Transverse colon (tissue), 4 donors: ENCODE measurements around the gene STXBP2. TPM values are rescaled to one million over a fixed set of nuclear protein-coding genes. Genes with fewer than 3 reads are reported as not detected.

Experiments used
- DNase-seq: peaks from one replicate; pipeline ENCODE4 v3.0.0-alpha.2; 2019
- H3K27ac ChIP-seq, 4 donors: fragments of 200-600 bp; sonication (generic); 2 replicates each; pipeline ENCODE4 v1.5.1; 2016 to 2018; ENCODE audit warnings: inconsistent platforms in 4 of 4
- H3K27me3 ChIP-seq: fragments of 200-600 bp; sonication (generic); 2 replicates; pipeline ENCODE4 v1.5.1; 2017; ENCODE audit warnings: inconsistent platforms
- H3K36me3 ChIP-seq, 4 donors: fragments of 200-600 bp; sonication (generic); 2 replicates each; pipeline ENCODE4 v1.5.1; 2017 to 2019; ENCODE audit warnings: inconsistent platforms in 4 of 4
- H3K4me1 ChIP-seq, 4 donors: fragments of 200-600 bp; sonication (generic); 2 replicates each; pipeline ENCODE4 v1.5.1; 2017 to 2020; ENCODE audit warnings: inconsistent platforms in 4 of 4
- H3K4me3 ChIP-seq, 4 donors: fragments of 200-600 bp; sonication (generic); 1 replicate in 1 of 4; 2 replicates in 3 of 4; pipeline versions ENCODE4 v1.5.1 to v1.6.1; 2017 to 2019; ENCODE audit warnings: inconsistent platforms in 4 of 4
- H3K9me3 ChIP-seq, 2 donors: fragments of 200-600 bp; sonication (generic); 2 replicates each; pipeline ENCODE4 v1.5.1; 2017 to 2019; ENCODE audit warnings: inconsistent platforms in 2 of 2
- EP300 ChIP-seq: sonication (generic); formaldehyde crosslinking; IDR thresholded peaks from one replicate; pipeline ENCODE4 v1.6.1; 2017; ENCODE audit warnings: antibody characterized with exemption, low read depth
- POLR2A ChIP-seq: fragments of 450-650 bp; IDR thresholded peaks from one replicate; pipeline ENCODE4 v1.6.1; 2016; ENCODE audit warnings: antibody characterized with exemption, mild to moderate bottlenecking, moderate library complexity
- POLR2AphosphoS5 ChIP-seq, 3 donors: sonication (generic); formaldehyde crosslinking; IDR thresholded peaks; one replicate each; pipeline ENCODE4 v1.6.1; 2016; ENCODE audit warnings: antibody characterized with exemption in 3 of 3
- WGBS, 2 donors: methylation state at CpG; one replicate each; pipeline ENCODE4 v1.1.5; 2018; ENCODE audit warnings: low coverage in 1 of 2; 5-methylcytosine and 5-hydroxymethylcytosine counted together
- in situ Hi-C, 4 donors: fragments of 200-750 bp; cut with MboI; loops; one replicate each; pipeline versions ENCODE4 v1.15.0 to v1.15.1; 2017; ENCODE audit warnings: low sequenced_read_pairs in 3 of 4, low pct_ligation_motif_present in 1 of 4, low pct_unique_long_range_greater_than_20kb in 1 of 4
- intact Hi-C: fragments of 100-400 bp; cut with DNase I; formaldehyde crosslinking; loops from one replicate; pipeline ENCODE4 v1.15.1; 2023; ENCODE audit warnings: low total_unique reads
- total RNA-seq, 4 donors: library from RNA; depleted of rRNA; stranded (reverse); fragments of >200 nt; gene quantifications; one replicate each; pipeline ENCODE4 v1.1.0, GENCODE V29; 2016
- TF ChIP-seq, protein P1 (sequence below), 5 experiments: fragments of 200-600 bp in 3 of 5; fragments of 450-650 bp in 2 of 5; sonication (generic) in 3 of 5; IDR thresholded peaks; 1 replicate in 2 of 5; 2 replicates in 3 of 5; pipeline ENCODE4 v1.5.1; 2016 to 2017; ENCODE audit warnings: antibody characterized with exemption in 5 of 5, inconsistent platforms in 3 of 5, mild to moderate bottlenecking in 2 of 5, moderate library complexity in 1 of 5

Gene STXBP2
- total RNA-seq, 4 donors from 2014 or later: 132 to 303 (median 205) TPM

DNA sequence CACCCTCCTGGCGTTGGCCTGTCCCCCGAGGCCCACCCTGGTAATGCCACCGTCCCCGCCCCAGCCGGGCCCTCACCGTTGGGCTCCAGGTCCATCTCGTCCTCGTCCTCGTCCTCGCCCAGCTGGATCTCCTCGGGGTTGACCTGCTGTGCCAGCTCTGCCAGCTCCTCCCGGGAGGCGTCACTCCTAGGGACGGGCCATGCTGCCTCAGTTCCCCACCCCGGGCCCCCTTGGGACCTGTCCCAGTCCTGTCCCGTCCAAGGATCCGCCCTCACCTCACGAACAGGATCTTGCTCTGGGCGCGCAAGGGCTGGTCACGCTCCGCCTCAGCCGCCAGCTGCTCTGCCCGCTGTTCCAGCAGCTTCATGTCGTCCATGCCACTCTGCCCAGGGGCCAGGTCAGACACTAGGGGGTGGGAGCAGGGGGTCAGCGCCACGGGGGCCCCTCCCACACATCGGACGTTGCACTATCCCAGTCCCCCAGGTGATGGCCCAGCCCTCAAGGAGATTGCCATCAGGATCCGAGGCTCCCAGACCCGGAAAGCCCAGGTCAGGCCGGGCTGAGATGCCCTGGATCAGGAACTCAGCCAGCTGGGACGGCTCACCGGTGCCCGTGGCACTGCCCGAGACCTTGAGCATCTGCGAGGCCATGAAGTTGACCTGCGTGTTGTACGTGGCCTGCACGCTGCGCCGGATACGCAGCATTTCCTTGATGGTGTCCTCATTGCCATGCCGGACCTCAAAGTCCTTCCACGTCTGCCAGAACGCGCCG is 17.1 kb upstream of the STXBP2 start:
- WGBS, 2 donors: 81 to 83% methylated on average over 3 to 48 of the region's 48 CpGs
- peak overlapping the region; percentile 70 to 86 (median 74) for H3K27ac ChIP-seq
- in situ Hi-C loops: no loop called here

GRCh38 chr19:7620442-7621412 is 16.2 kb upstream of the STXBP2 start:
- Histone ChIP-seq H3K27ac (no peak overlapping the region), H3K4me1 (peaks cover 9 to 24% (median 20%) of the 10 kb centered on the region in 4 donors), H3K36me3 (peaks cover 0 to 24% (median 0%) of the 10 kb centered on the region in 4 donors), H3K27me3 (no peaks in the 10 kb centered on the region), H3K4me3 (no peak overlapping the region), H3K9me3 (no peaks in the 10 kb centered on the region)
- 91% methylated on average over 44 of the region's 57 CpGs; no CpG with 5 or more reads in 1 of the 2 donors for WGBS, 2 donors
- DNase-seq: no peak
- intact Hi-C loops (loop anchor here (10.0 kb wide), 1 partner anchor 1196 kb away; the partner anchor contains the start of gene KHSRP), in situ Hi-C loops (no loop called here)
- TF ChIP-seq, protein P1, sequence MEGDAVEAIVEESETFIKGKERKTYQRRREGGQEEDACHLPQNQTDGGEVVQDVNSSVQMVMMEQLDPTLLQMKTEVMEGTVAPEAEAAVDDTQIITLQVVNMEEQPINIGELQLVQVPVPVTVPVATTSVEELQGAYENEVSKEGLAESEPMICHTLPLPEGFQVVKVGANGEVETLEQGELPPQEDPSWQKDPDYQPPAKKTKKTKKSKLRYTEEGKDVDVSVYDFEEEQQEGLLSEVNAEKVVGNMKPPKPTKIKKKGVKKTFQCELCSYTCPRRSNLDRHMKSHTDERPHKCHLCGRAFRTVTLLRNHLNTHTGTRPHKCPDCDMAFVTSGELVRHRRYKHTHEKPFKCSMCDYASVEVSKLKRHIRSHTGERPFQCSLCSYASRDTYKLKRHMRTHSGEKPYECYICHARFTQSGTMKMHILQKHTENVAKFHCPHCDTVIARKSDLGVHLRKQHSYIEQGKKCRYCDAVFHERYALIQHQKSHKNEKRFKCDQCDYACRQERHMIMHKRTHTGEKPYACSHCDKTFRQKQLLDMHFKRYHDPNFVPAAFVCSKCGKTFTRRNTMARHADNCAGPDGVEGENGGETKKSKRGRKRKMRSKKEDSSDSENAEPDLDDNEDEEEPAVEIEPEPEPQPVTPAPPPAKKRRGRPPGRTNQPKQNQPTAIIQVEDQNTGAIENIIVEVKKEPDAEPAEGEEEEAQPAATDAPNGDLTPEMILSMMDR (IDR thresholded peaks at IDR 0.05): no peak
- no peak for TF ChIP-seq POLR2A
- TF ChIP-seq EP300: no peak
- TF ChIP-seq POLR2AphosphoS5 (IDR thresholded peaks at IDR 0.05): no peak

More for the DNA sequence above, 17.1 kb upstream of the STXBP2 start:
- TF ChIP-seq POLR2A (no peak), EP300 (no peak), POLR2AphosphoS5 (IDR thresholded peaks at IDR 0.05) (no peak)
- TF ChIP-seq, protein P1 (IDR thresholded peaks at IDR 0.05): no peak
- Histone ChIP-seq H3K36me3 (peaks cover 0 to 24% (median 0%) of the 10 kb centered on the region in 4 donors), H3K4me3 (no peak overlapping the region), H3K9me3 (no peaks in the 10 kb centered on the region), H3K27me3 (no peaks in the 10 kb centered on the region), H3K4me1 (peaks cover 9 to 24% (median 20%) of the 10 kb centered on the region in 4 donors)
- no peak for DNase-seq
- intact Hi-C loops: loop anchor here (10.0 kb wide), 1 partner anchor 1195 kb away; the partner anchor contains the start of gene KHSRP

DNA sequence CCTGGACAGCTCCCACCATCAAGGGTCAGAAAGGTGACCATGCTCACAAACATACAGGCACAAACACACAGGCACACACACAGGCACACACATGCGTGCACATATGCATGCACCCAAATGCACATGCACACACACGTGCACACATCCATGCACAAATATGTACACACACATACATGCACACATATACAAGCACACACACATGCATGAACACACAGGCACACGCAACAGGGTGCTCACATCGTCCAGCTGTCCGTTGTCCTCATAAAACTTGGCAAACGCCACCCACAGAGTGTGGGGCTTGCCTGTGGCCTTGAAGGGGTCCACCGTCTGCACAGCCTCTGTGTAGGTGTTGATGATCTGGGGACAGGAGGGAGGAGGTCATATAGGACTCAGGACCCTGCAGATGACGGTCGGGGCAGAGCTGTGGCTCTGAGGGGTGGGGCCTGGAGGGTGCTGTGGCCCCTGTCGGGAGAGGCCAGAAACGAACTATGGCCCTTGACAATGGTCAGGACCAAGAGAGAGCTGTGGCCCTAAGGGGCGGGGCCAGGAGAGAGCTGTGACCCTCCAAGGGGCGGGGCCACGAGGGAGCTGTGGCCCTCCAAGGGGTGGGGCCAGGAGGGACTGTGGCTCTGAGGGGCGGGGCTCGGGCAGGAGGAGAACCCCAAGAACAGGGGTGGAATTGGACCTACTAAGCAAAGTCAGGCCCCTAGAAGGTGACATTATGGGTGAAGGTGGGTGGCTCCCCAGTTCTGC is 13.8 kb upstream of the STXBP2 start:
- 86% methylated on average over 4 to 16 of the region's 16 CpGs for WGBS, 2 donors
- intact Hi-C loops: loop anchor here (10.0 kb wide), 1 partner anchor 1198 kb away; the partner anchor contains the start of gene KHSRP
- TF ChIP-seq POLR2AphosphoS5 (IDR thresholded peaks at IDR 0.05) (no peak), POLR2A (no peak), EP300 (no peak)
- TF ChIP-seq, protein P1 (IDR thresholded peaks at IDR 0.05): no peak

More for the DNA sequence above, 13.8 kb upstream of the STXBP2 start:
- H3K4me3 ChIP-seq: no peak overlapping the region
- no peak overlapping the region for H3K27ac ChIP-seq
- H3K36me3 ChIP-seq: peaks cover 0 to 24% (median 0%) of the 10 kb centered on the region in 4 donors
- H3K4me1 ChIP-seq: peaks cover 9 to 27% (median 21%) of the 10 kb centered on the region in 4 donors
- in situ Hi-C loops: no loop called here
- no peaks in the 10 kb centered on the region for H3K9me3 ChIP-seq
- DNase-seq: no peak
- H3K27me3 ChIP-seq: no peaks in the 10 kb centered on the region
